SK-N-SH treated with all-trans-retinoic acid at 6 μM for 48 hours (cell line): Measurements from ENCODE around the gene RRBP1.

Source experiments
- ARNTL ChIP-seq: fragments of 450-650 bp; formaldehyde crosslinking; IDR thresholded peaks from 2 replicates; pipeline ENCODE4 v1.5.0; 2020; ENCODE audit warnings: low read depth, mild to moderate bottlenecking, moderate library complexity, borderline replicate concordance
- BACH2 ChIP-seq: fragments of 250-450 bp; sonication (Bioruptor Pico); IDR thresholded peaks from 2 replicates; pipeline ENCODE4 v1.9.0; 2021; ENCODE audit warnings: mild to moderate bottlenecking, borderline replicate concordance
- CSDC2 ChIP-seq: fragments of 250-450 bp; sonication (Bioruptor Pico); IDR thresholded peaks from 2 replicates; pipeline ENCODE4 v1.5.0; 2020; ENCODE audit warnings: mild to moderate bottlenecking, moderate library complexity
- ESRRG ChIP-seq: fragments of 250-450 bp; sonication (Bioruptor Pico); IDR thresholded peaks from 2 replicates; pipeline ENCODE4 v1.6.1; 2021; ENCODE audit warnings: mild to moderate bottlenecking
- GLIS3 ChIP-seq: fragments of 250-450 bp; sonication (Bioruptor Pico); IDR thresholded peaks from 2 replicates; pipeline ENCODE4 v1.5.0; 2020; ENCODE audit warnings: mild to moderate bottlenecking, moderate library complexity
- ISL1 ChIP-seq: fragments of 250-450 bp; sonication (Bioruptor Pico); IDR thresholded peaks from 2 replicates; pipeline ENCODE4 v2.1.2; 2022; ENCODE audit warnings: mild to moderate bottlenecking, moderate library complexity
- OSR1 ChIP-seq: fragments of 250-450 bp; sonication (Bioruptor Pico); IDR thresholded peaks from 2 replicates; pipeline ENCODE4 v1.8.0; 2022; ENCODE audit warnings: moderate library complexity, mild to moderate bottlenecking, inconsistent platforms
- PATZ1 ChIP-seq: fragments of 250-450 bp; sonication (Bioruptor Pico); IDR thresholded peaks from 2 replicates; pipeline ENCODE4 v1.8.0; 2020; ENCODE audit warnings: mild to moderate bottlenecking, moderate library complexity, borderline replicate concordance
- PPARA ChIP-seq: fragments of 250-450 bp; sonication (Bioruptor Pico); IDR thresholded peaks from 2 replicates; pipeline ENCODE4 v1.5.0; 2020; ENCODE audit warnings: mild to moderate bottlenecking, borderline replicate concordance
- RARB ChIP-seq: fragments of 250-450 bp; sonication (Bioruptor Pico); IDR thresholded peaks from 2 replicates; pipeline ENCODE4 v1.8.0; 2021; ENCODE audit warnings: mild to moderate bottlenecking, moderate library complexity
- TSHZ2 ChIP-seq: fragments of 250-450 bp; sonication (Bioruptor Pico); IDR thresholded peaks from 2 replicates; pipeline ENCODE4 v1.5.0; 2020; ENCODE audit warnings: mild to moderate bottlenecking, moderate library complexity
- ZFP3 ChIP-seq: fragments of 250-450 bp; sonication (Bioruptor Pico); IDR thresholded peaks from 2 replicates; pipeline ENCODE4 v1.5.0; 2020; ENCODE audit warnings: mild to moderate bottlenecking, moderate library complexity
- ZFP30 ChIP-seq: fragments of 450-650 bp; formaldehyde crosslinking; IDR thresholded peaks from 2 replicates; pipeline ENCODE4 v1.5.0; 2022; ENCODE audit warnings: mild to moderate bottlenecking, moderate library complexity
- ZNF565 ChIP-seq: fragments of 450-650 bp; formaldehyde crosslinking; conservative IDR thresholded peaks from 2 replicates; pipeline ENCODE4 v1.5.0; 2020; ENCODE audit warnings: low read depth, mild to moderate bottlenecking, moderate library complexity

GRCh38 chr20:17638835-17639407 is 43.1 kb downstream of the RRBP1 start:
- TF ChIP-seq ISL1: no peak
- TF ChIP-seq PATZ1 (CRISPR knock-in tag): no peak
- TF ChIP-seq GLIS3 (CRISPR knock-in tag): no peak
- no peak for TF ChIP-seq ZFP30 (CRISPR knock-in tag)
- TF ChIP-seq RARB (CRISPR knock-in tag): no peak
- TF ChIP-seq CSDC2 (CRISPR knock-in tag): no peak
- TF ChIP-seq TSHZ2 (CRISPR knock-in tag): no peak
- TF ChIP-seq PPARA (CRISPR knock-in tag): no peak
- TF ChIP-seq ESRRG (CRISPR knock-in tag): no peak
- TF ChIP-seq ARNTL (CRISPR knock-in tag): no peak
- TF ChIP-seq ZFP3 (CRISPR knock-in tag): no peak
- TF ChIP-seq BACH2: no peak
- TF ChIP-seq OSR1: no peak
- TF ChIP-seq ZNF565 (CRISPR knock-in tag): no peak
